Upper lobe of left lung (tissue), 6 donors: ENCODE data around the gene OR13F1. TPM values are rescaled to one million over a fixed set of nuclear protein-coding genes. Genes with fewer than 3 reads are reported as not detected.

ENCODE experiments used
- ATAC-seq, 2 donors: fragments of 200-7000 bp; cut with Tn5 transposase; one replicate each; pipeline ENCODE4 v1.9.1; 2022; ENCODE audit warnings: mild to moderate bottlenecking in 2 of 2, moderate library complexity in 2 of 2; ENCODE audit not compliant: low FRiP score in 2 of 2
- DNase-seq, 2 donors: peaks; one replicate each; pipeline ENCODE4 v3.0.0-alpha.2; 2019 to 2020
- H3K27ac ChIP-seq, 4 donors: fragments of 200-600 bp; sonication (generic); one replicate each; pipeline ENCODE4 v1.5.1; 2016 to 2019
- H3K27me3 ChIP-seq, 4 donors: fragments of 200-600 bp; sonication (generic); one replicate each; pipeline ENCODE4 v1.5.1; 2017 to 2019
- H3K36me3 ChIP-seq, 4 donors: fragments of 200-600 bp; sonication (generic); one replicate each; pipeline ENCODE4 v1.5.1; 2016 to 2019
- H3K4me1 ChIP-seq, 4 donors: fragments of 200-600 bp; sonication (generic); one replicate each; pipeline ENCODE4 v1.5.1; 2018 to 2019
- H3K4me3 ChIP-seq, 4 donors: fragments of 200-600 bp; sonication (generic); one replicate each; pipeline ENCODE4 v1.5.1; 2017 to 2019; ENCODE audit warnings: mild to moderate bottlenecking in 2 of 4, moderate library complexity in 1 of 4
- H3K9me3 ChIP-seq, 4 donors: fragments of 200-600 bp; sonication (generic); one replicate each; pipeline ENCODE4 v1.5.1; 2018 to 2019
- EP300 ChIP-seq, 4 donors: sonication (generic); formaldehyde crosslinking; IDR thresholded peaks; one replicate each; pipeline ENCODE4 v1.5.1; 2017; ENCODE audit warnings: antibody characterized with exemption in 4 of 4, control low read depth in 2 of 4
- POLR2A ChIP-seq, 4 donors: fragments of 450-650 bp; IDR thresholded peaks; one replicate each; pipeline ENCODE4 v1.5.1; 2016 to 2017; ENCODE audit warnings: antibody characterized with exemption in 4 of 4, mild to moderate bottlenecking in 2 of 4
- POLR2AphosphoS5 ChIP-seq, 2 donors: sonication (generic); formaldehyde crosslinking; IDR thresholded peaks; one replicate each; pipeline ENCODE4 v1.5.1; 2017; ENCODE audit warnings: antibody characterized with exemption in 2 of 2
- WGBS, 2 donors: methylation state at CpG; one replicate each; pipeline ENCODE4 v1.1.5; 2017 to 2018; 5-methylcytosine and 5-hydroxymethylcytosine counted together
- total RNA-seq, 6 donors: library from RNA; depleted of rRNA in 4 of 6; stranded (reverse); fragments of >200 nt in 4 of 6; gene quantifications; one replicate each; pipeline versions ENCODE4 v1.1.0 to v1.2.1, GENCODE V29; 2016 to 2021
- TF ChIP-seq, protein P1 (sequence below), 6 experiments: fragments of 450-650 bp in 4 of 6; fragments of 200-600 bp in 2 of 6; sonication (generic) in 2 of 6; IDR thresholded peaks; one replicate each; pipeline ENCODE4 v1.5.1; 2016 to 2019; ENCODE audit warnings: antibody characterized with exemption in 6 of 6
- donor health status: DM: no; HTN: no; CAD: no; lungs with moderate emphysema.
- donor health status: DM: no; HTN: yes; CAD: no; lungs with severe emphysema.

The OR13F1 gene
- total RNA-seq, 6 donors from 2014 or later = not detected

DNA sequence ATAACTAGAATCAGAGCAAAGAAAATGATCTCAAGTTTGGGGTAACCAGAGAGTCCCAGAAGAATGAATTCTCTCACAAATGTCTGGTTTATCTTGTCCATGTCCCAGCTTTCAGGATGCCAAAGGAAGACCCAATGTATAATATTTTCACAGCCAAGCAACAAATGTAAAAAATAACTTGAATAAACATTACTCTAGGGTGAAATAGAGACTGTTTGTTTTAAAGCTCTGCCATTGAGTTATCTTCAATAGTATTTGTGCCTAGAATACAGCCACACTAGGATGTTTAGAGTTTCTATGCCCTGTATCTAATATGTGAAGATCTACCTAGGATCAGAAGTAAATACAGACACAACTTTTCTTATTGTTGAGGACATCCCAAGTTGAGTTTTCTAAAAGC, 23.0 kb downstream of the OR13F1 start, which contains the start of gene OR13C4:
OR13C4 (minus strand) TSS at position 101 of the 400 bp plus-strand sequence; CDS start at position 101, 0 bp downstream.
- no peak within 1 kb of the TSS for H3K4me3 ChIP-seq
- DNase-seq (no peak), ATAC-seq (no peak)
- no peak within 1 kb of the TSS for H3K27ac ChIP-seq
- no peaks in the 10 kb centered on the region for H3K9me3 ChIP-seq
- H3K27me3 ChIP-seq = no peaks in the 10 kb centered on the region
- H3K4me1 ChIP-seq = no peaks in the 10 kb centered on the region
- no peaks in the 10 kb centered on the region for H3K36me3 ChIP-seq
- TF ChIP-seq POLR2A (IDR thresholded peaks at IDR 0.05) (no peak), POLR2AphosphoS5 (IDR thresholded peaks at IDR 0.05) (no peak), EP300 (IDR thresholded peaks at IDR 0.05) (no peak)
- TF ChIP-seq, protein P1, sequence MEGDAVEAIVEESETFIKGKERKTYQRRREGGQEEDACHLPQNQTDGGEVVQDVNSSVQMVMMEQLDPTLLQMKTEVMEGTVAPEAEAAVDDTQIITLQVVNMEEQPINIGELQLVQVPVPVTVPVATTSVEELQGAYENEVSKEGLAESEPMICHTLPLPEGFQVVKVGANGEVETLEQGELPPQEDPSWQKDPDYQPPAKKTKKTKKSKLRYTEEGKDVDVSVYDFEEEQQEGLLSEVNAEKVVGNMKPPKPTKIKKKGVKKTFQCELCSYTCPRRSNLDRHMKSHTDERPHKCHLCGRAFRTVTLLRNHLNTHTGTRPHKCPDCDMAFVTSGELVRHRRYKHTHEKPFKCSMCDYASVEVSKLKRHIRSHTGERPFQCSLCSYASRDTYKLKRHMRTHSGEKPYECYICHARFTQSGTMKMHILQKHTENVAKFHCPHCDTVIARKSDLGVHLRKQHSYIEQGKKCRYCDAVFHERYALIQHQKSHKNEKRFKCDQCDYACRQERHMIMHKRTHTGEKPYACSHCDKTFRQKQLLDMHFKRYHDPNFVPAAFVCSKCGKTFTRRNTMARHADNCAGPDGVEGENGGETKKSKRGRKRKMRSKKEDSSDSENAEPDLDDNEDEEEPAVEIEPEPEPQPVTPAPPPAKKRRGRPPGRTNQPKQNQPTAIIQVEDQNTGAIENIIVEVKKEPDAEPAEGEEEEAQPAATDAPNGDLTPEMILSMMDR (IDR thresholded peaks at IDR 0.05) = no peak

DNA sequence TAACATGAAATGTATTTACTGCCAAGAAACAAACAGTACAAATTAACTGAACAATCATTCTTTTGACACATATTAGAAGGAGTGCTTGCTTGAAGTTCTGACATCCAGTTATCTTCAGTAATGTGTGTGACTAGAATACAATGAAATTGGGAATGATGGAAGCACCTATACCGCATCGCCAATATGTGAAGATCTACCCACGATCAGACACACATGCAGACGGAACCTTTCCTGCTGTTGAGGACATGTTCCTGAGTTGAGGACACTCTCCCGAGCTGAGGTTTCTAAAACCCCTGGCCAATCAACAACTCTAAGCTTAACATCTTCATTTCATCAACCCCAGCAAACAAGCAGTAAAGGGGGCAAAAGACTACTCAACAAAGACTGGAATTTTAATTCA, 32.7 kb downstream of the OR13F1 start, which contains the start of gene OR13C3:
OR13C3 (minus strand) TSS at position 101 of the 400 bp plus-strand sequence. CDS start 133 bp downstream, outside the sequence.
- WGBS, 2 donors = 92 to 95% methylated on average over 5 of the region's 5 CpGs
- no peak for TF ChIP-seq POLR2A (IDR thresholded peaks at IDR 0.05)
- TF ChIP-seq, protein P1 (IDR thresholded peaks at IDR 0.05) = no peak
- no peak for TF ChIP-seq EP300 (IDR thresholded peaks at IDR 0.05)
- no peak for TF ChIP-seq POLR2AphosphoS5 (IDR thresholded peaks at IDR 0.05)
- Histone ChIP-seq H3K4me3 (no peak within 1 kb of the TSS), H3K27ac (no peak within 1 kb of the TSS), H3K36me3 (no peaks in the 10 kb centered on the region), H3K9me3 (no peaks in the 10 kb centered on the region), H3K4me1 (no peaks in the 10 kb centered on the region), H3K27me3 (no peaks in the 10 kb centered on the region)
- no peak for ATAC-seq
- DNase-seq = no peak

DNA sequence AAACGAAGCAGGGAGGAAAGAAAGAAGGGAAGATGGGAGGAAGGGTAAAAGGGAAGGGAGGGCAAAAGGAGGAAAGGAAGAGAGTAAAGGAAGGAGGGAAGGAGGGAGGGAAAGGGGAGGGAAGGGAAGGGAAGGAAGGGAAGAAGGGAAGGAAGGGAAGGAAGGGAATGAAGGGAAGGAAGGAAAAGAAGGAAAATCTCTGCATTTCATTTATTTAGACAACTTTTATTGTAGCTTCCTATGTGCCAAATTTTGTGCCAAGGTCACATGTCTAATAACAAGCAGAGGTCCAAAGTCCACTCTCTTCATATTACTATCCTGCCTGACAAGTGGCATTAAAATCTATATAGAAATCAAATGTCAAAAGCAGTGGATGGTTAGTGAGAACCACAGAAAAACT, 35.2 kb downstream of the OR13F1 start:
- H3K4me1 ChIP-seq = no peaks in the 10 kb centered on the region
- WGBS, 2 donors = 34 to 71% methylated on average over 1 of the region's 1 CpG
- no peak for ATAC-seq

DNA sequence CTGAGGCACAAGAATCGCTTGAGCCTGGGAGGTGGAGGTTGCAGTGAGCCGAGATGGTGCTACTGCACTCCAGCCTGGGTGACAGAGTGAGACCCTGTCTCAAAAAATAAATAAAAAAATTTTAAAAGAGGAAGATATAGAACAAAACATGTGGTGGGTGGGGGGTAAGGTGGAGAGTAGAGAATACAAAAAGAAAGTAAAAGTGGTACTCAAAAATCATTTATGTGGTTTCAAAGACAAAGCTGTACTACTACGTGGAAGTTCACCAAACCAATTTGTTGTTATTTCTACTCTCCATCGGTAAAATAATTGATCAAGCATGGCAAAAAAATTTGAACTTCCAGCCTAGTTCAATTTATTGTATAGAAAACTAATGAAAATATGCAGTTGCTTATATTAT, 40.6 kb downstream of the OR13F1 start:
- DNase-seq (no peak), ATAC-seq (no peak)
- H3K36me3 ChIP-seq = no peaks in the 10 kb centered on the region
- WGBS, 2 donors = 88 to 93% methylated on average over 4 of the region's 4 CpGs
- no peak overlapping the region for H3K4me3 ChIP-seq
- H3K4me1 ChIP-seq = no peaks in the 10 kb centered on the region
- TF ChIP-seq, protein P1 (IDR thresholded peaks at IDR 0.05) = no peak
- TF ChIP-seq POLR2A (IDR thresholded peaks at IDR 0.05) (no peak), EP300 (IDR thresholded peaks at IDR 0.05) (no peak), POLR2AphosphoS5 (IDR thresholded peaks at IDR 0.05) (no peak)
- no peak overlapping the region for H3K27ac ChIP-seq
- H3K27me3 ChIP-seq = no peaks in the 10 kb centered on the region
- no peaks in the 10 kb centered on the region for H3K9me3 ChIP-seq

More for the DNA sequence above, 35.2 kb downstream of the OR13F1 start:
- DNase-seq = no peak
- H3K4me3 ChIP-seq = no peak overlapping the region
- no peaks in the 10 kb centered on the region for H3K36me3 ChIP-seq
- TF ChIP-seq POLR2AphosphoS5 (IDR thresholded peaks at IDR 0.05) (no peak), EP300 (IDR thresholded peaks at IDR 0.05) (no peak), POLR2A (IDR thresholded peaks at IDR 0.05) (no peak)
- TF ChIP-seq, protein P1 (IDR thresholded peaks at IDR 0.05) = no peak
- H3K9me3 ChIP-seq = no peaks in the 10 kb centered on the region
- H3K27ac ChIP-seq = no peak overlapping the region
- no peaks in the 10 kb centered on the region for H3K27me3 ChIP-seq

DNA sequence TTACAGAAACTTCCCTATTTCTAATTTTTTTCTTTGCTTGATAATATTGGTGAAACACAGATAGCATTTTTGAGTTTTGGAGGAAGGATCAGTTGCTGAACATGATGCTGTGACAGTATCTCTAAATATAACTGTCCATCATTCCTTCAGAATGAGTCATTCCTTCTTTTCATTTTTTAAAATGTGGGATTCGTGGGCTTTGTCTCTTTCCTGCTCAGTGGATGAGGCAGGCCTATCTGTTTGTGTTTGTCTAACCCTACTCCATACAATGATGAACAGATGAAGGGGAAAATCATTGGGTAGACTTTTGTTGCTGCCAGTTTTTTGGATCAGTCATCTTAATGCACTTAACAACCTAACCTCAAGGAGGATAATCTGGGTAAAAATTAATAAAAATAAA, 49.2 kb downstream of the OR13F1 start:
- H3K27me3 ChIP-seq = no peaks in the 10 kb centered on the region
- TF ChIP-seq POLR2A (IDR thresholded peaks at IDR 0.05) (no peak), EP300 (IDR thresholded peaks at IDR 0.05) (no peak), POLR2AphosphoS5 (IDR thresholded peaks at IDR 0.05) (no peak)
- TF ChIP-seq, protein P1 (IDR thresholded peaks at IDR 0.05) = no peak
- no peak overlapping the region for H3K4me3 ChIP-seq
- DNase-seq (no peak), ATAC-seq (no peak)
- H3K4me1 ChIP-seq = no peaks in the 10 kb centered on the region
- peaks cover 0 to 3% (median 0%) of the 10 kb centered on the region in 4 donors for H3K9me3 ChIP-seq
- H3K36me3 ChIP-seq = no peaks in the 10 kb centered on the region
- H3K27ac ChIP-seq = no peak overlapping the region
- 19 to 45% methylated on average over 1 of the region's 1 CpG for WGBS, 2 donors
